K562 (cell line): Measurements from ENCODE around the gene GIGYF2. TPM values are rescaled to one million over a fixed set of nuclear protein-coding genes. Genes with fewer than 3 reads are reported as not detected.

ENCODE experiments used
- ATAC-seq: fragments of 200-7000 bp; cut with Tn5 transposase; 3 replicates; pipeline ENCODE4 v1.9.1; 2020; ENCODE audit warnings: moderate library complexity
- BruUV-seq: library from RNA; stranded (reverse); fragments of 400-500 nt; replicated peaks from 2 replicates; lab custom pipeline; 2021; lab: Mats Ljungman, UMichigan
- CTCF ChIA-PET: fragments of 300-600 bp; formaldehyde crosslinking; extraction: SDS; loops from one replicate; lab custom pipeline; 2021; ENCODE audit warnings: low intra/inter-chr PET ratio; lab: Yijun Ruan, JAX
- POLR2A ChIA-PET: fragments of 300-600, 350-650 bp; sonication (Branson Sonifier 250); formaldehyde crosslinking; extraction: SDS; loops from one replicate; lab custom pipeline; 2021; ENCODE audit warnings: antibody characterized with exemption, inconsistent platforms; lab: Yijun Ruan, JAX
- DNase-seq, 4 experiments: peaks; one replicate each; pipeline versions ENCODE4 v3.0.0 to v3.0.0-alpha.2; 2011 to 2018; ENCODE audit warnings: low spot score in 3 of 4, mixed read lengths in 3 of 4; ENCODE audit errors: extremely low read depth in 1 of 4
- FAIRE-seq: peaks from 2 replicates; lab custom pipeline; 2011; peaks lifted over from hg19 to GRCh38; lab: Jason Lieb, UNC
- H2AFZ ChIP-seq: 2 replicates; pipeline ENCODE4 v1.6.0; 2011; ENCODE audit warnings: low read depth, low read length, control low read depth, inconsistent platforms
- H3K27ac ChIP-seq: fragments of 200-600 bp; 3 replicates; pipeline ENCODE4 v1.8.0; 2011; ENCODE audit warnings: low read depth, mild to moderate bottlenecking, control low read depth, inconsistent platforms, low read length, moderate library complexity, mixed read lengths; ENCODE audit errors: extremely low read depth
- H3K27me3 ChIP-seq, 2 experiments: fragments of 300-600 bp in 1 of 2; 2 replicates in 1 of 2; 3 replicates in 1 of 2; pipeline versions ENCODE4 v1.6.0 to v1.8.0; 2011; ENCODE audit warnings: inconsistent platforms in 2 of 2, low read length in 2 of 2, mild to moderate bottlenecking in 1 of 2, mixed read lengths in 1 of 2, moderate library complexity in 1 of 2; ENCODE audit not compliant: control insufficient read depth in 2 of 2, insufficient read depth in 2 of 2
- H3K36me3 ChIP-seq: fragments of 300-600 bp; 3 replicates; pipeline ENCODE4 v1.8.0; 2011; ENCODE audit warnings: mild to moderate bottlenecking, low read length, inconsistent platforms; ENCODE audit not compliant: control insufficient read depth, insufficient read depth
- H3K4me1 ChIP-seq, 2 experiments: fragments of 200-600 bp in 1 of 2; replicated peaks in 1 of 2; 2 replicates in 1 of 2; 3 replicates in 1 of 2; pipeline versions ENCODE4 v1.5.1 to v1.8.0; 2011; ENCODE audit warnings: inconsistent platforms in 2 of 2, low read length in 2 of 2, mild to moderate bottlenecking in 1 of 2, mixed read lengths in 1 of 2, moderate library complexity in 1 of 2; ENCODE audit not compliant: control insufficient read depth in 2 of 2, insufficient read depth in 2 of 2
- H3K4me2 ChIP-seq: 2 replicates; pipeline ENCODE4 v1.6.1; 2011; ENCODE audit warnings: low read length, control low read depth, inconsistent platforms, mixed read lengths; ENCODE audit not compliant: insufficient read depth
- H3K4me3 ChIP-seq: fragments of 200-600 bp; sonication (generic), shearing (Covaris generic); 2 replicates; pipeline ENCODE4 v1.5.1; 2016; ENCODE audit warnings: control low read depth, inconsistent platforms
- H3K79me2 ChIP-seq: fragments of 200-600 bp; 3 replicates; pipeline ENCODE4 v1.8.0; 2011; ENCODE audit warnings: low read length, inconsistent platforms; ENCODE audit not compliant: control insufficient read depth, insufficient read depth
- H3K9ac ChIP-seq, 2 experiments: 2 replicates each; pipeline versions ENCODE4 v1.6.0 to v1.6.1; 2011; ENCODE audit warnings: low read depth in 2 of 2, low read length in 2 of 2, control low read depth in 1 of 2, inconsistent platforms in 1 of 2, mild to moderate bottlenecking in 1 of 2, mixed read lengths in 1 of 2; ENCODE audit not compliant: insufficient read depth in 1 of 2
- H3K9me1 ChIP-seq: one replicate; pipeline ENCODE4 v1.6.0; 2011; ENCODE audit warnings: inconsistent platforms, mild to moderate bottlenecking, low read length, moderate library complexity; ENCODE audit not compliant: control insufficient read depth, insufficient read depth
- H3K9me3 ChIP-seq: replicated peaks from 2 replicates; pipeline ENCODE4 v1.5.1; 2011; ENCODE audit warnings: low read depth, low read length, inconsistent platforms; ENCODE audit not compliant: control insufficient read depth, insufficient read depth
- H4K20me1 ChIP-seq: replicated peaks from 2 replicates; pipeline ENCODE4 v1.6.1; 2011; ENCODE audit warnings: low read length, inconsistent platforms, mixed read lengths; ENCODE audit not compliant: control insufficient read depth, insufficient read depth
- CBFA2T2 ChIP-seq: fragments of 450-650 bp; conservative IDR thresholded peaks from 2 replicates; pipeline ENCODE4 v1.6.1; 2017; ENCODE audit warnings: mild to moderate bottlenecking
- CHD1 ChIP-seq: fragments of 200-600 bp; sonication (generic); IDR thresholded peaks from one replicate; pipeline ENCODE4 v1.6.1; 2012; ENCODE audit warnings: mild to moderate bottlenecking, moderate library complexity, low read length, inconsistent platforms
- FUS ChIP-seq: fragments of 200-400 bp; formaldehyde crosslinking; optimal IDR thresholded peaks from 2 replicates; pipeline ENCODE3; 2017; ENCODE audit warnings: low read depth, low read length
- ILF3 ChIP-seq: fragments of 450-650 bp; IDR thresholded peaks from 2 replicates; pipeline ENCODE4 v1.6.1; 2018; ENCODE audit warnings: antibody characterized with exemption, mild to moderate bottlenecking, moderate library complexity, borderline replicate concordance
- KDM5B ChIP-seq: fragments of 200-600 bp; sonication (generic); IDR thresholded peaks from 2 replicates; pipeline ENCODE4 v1.6.1; 2012; ENCODE audit warnings: low read depth, mild to moderate bottlenecking, moderate library complexity, low read length, control low read depth, inconsistent platforms; ENCODE audit not compliant: insufficient replicate concordance
- MCM3 ChIP-seq: fragments of 450-650 bp; IDR thresholded peaks from 2 replicates; pipeline ENCODE4 v1.6.1; 2016
- MED1 ChIP-seq: sonication (generic); formaldehyde crosslinking; IDR thresholded peaks from 2 replicates; pipeline ENCODE4 v1.8.1; 2023; ENCODE audit warnings: missing genetic modification reagents, borderline replicate concordance
- NR0B1 ChIP-seq: fragments of 450-650 bp; IDR thresholded peaks from one replicate; pipeline ENCODE4 v1.6.1; 2018; ENCODE audit warnings: mild to moderate bottlenecking, moderate library complexity; ENCODE audit not compliant: partially characterized antibody
- PRMT5 ChIP-seq: sonication (generic); formaldehyde crosslinking; IDR thresholded peaks from 2 replicates; pipeline ENCODE4 v1.5.0; 2020; ENCODE audit warnings: missing genetic modification reagents
- PRPF4 ChIP-seq: fragments of 200-400 bp; formaldehyde crosslinking; IDR thresholded peaks from one replicate; pipeline ENCODE4 v1.6.1; 2017; ENCODE audit warnings: low read length, low read depth, mild to moderate bottlenecking; ENCODE audit not compliant: insufficient read depth, poor library complexity, severe bottlenecking
- SRSF7 ChIP-seq: fragments of 200-400 bp; formaldehyde crosslinking; optimal IDR thresholded peaks from 2 replicates; pipeline ENCODE3; 2017; ENCODE audit warnings: mild to moderate bottlenecking, low read depth, low read length
- SUPT5H ChIP-seq: fragments of 450-650 bp; IDR thresholded peaks from 2 replicates; pipeline ENCODE4 v1.6.1; 2016
- WGBS: fragments of 100-300 bp; shearing (Covaris generic); methylation state at CpG from one replicate; pipeline ENCODE4 v1.1.6; 2016; ENCODE audit warnings: low coverage, mixed read lengths; ENCODE audit not compliant: insufficient coverage; ENCODE audit errors: missing lambda C conversion rate; 5-methylcytosine and 5-hydroxymethylcytosine counted together
- in situ Hi-C: fragments of 300-500 bp; cut with MboI; formaldehyde crosslinking; loops from 4 replicates; pipeline ENCODE4 v1.15.0; 2018; ENCODE audit warnings: inconsistent platforms, mixed read lengths
- intact Hi-C: fragments of 100-400 bp; cut with micrococcal nuclease; formaldehyde crosslinking; loops from 2 replicates; pipeline ENCODE4 v1.14.2; 2022
- polyA plus RNA-seq, 8 experiments: library from polyadenylated mRNA; depleted of rRNA in 4 of 8; stranded (reverse) in 5 of 8; unstranded in 3 of 8; fragments of >200 nt; fragmentation: Nextera tagmentation in 2 of 8; fragmentation: Illumina TruSeq in 1 of 8; extraction: Ambion mirVana in 2 of 8; extraction: Trizol in 1 of 8; gene quantifications; 2 replicates each; pipeline versions ENCODE4 v1.2.1 to v1.2.3, GENCODE V29; 2011 to 2014; ENCODE audit warnings: inconsistent platforms in 1 of 8, missing spikeins in 1 of 8
- total RNA-seq, 7 experiments: library from RNA; depleted of rRNA in 6 of 7; stranded (reverse); fragments of >200 nt in 6 of 7; fragmentation: Illumina TruSeq in 2 of 7; extraction: Trizol in 2 of 7; gene quantifications; 2 replicates each; pipeline versions ENCODE4 v1.2.1 to v1.2.3, GENCODE V29; 2011 to 2021; ENCODE audit warnings: low replicate concordance in 1 of 7
- TF ChIP-seq, protein P1 (sequence below): sonication (generic); formaldehyde crosslinking; IDR thresholded peaks from 2 replicates; pipeline ENCODE4 v1.8.1; 2022; ENCODE audit warnings: missing genetic modification reagents

Gene GIGYF2
- total and polyA plus RNA-seq, 9 of the 15 experiments (the other 6 are each of a cell fraction or from before 2014, with no cell fraction given), result 12.7 to 52.7 (median 34.9) TPM

- Histone ChIP-seq H3K4me1 (peaks cover 2 to 17% of the 10 kb centered on the region in 2 experiments; a peak in 3 of 5 replicates), H3K4me2 (no peak overlapping the region), H3K4me3 (no peak overlapping the region), H3K36me3 (no peaks in the 10 kb centered on the region), H2AFZ (no peak overlapping the region), H3K9me3 (no peaks in the 10 kb centered on the region), H3K9me1 (no peaks in the 10 kb centered on the region), H3K9ac (no peak overlapping the region), H3K27ac (no peak overlapping the region), H3K27me3 (no peaks in the 10 kb centered on the region), H3K79me2 (no peaks in the 10 kb centered on the region), H4K20me1 (no peaks in the 10 kb centered on the region)
- BruUV-seq, result no TSS peak
- ATAC-seq (no peak), FAIRE-seq (no peak), DNase-seq (no peak)
- POLR2A ChIA-PET, result interaction anchor here (0.7 kb wide), 1 partner anchor 958 kb away, joined by 3 read pairs; no protein-coding TSS in a partner anchor
- WGBS, result 73% methylated on average over 10 of the region's 15 CpGs
- intact Hi-C loops, result no loop called here
- CTCF ChIA-PET, result no interaction called here
- TF ChIP-seq CBFA2T2 (no peak), FUS (no peak)
- in situ Hi-C loops, result no loop called here
Observed at GRCh38 chr2:232871418-232871834, 174.3 kb downstream of the GIGYF2 start.

GRCh38 chr2:232871835-232872736, 175.0 kb downstream of the GIGYF2 start:
- Histone ChIP-seq H3K4me2 (no peak overlapping the region), H3K27me3 (no peaks in the 10 kb centered on the region), H2AFZ (no peak overlapping the region), H4K20me1 (no peaks in the 10 kb centered on the region), H3K27ac (no peak overlapping the region), H3K4me3 (no peak overlapping the region), H3K9me1 (no peaks in the 10 kb centered on the region), H3K4me1 (peaks cover 2 to 17% of the 10 kb centered on the region in 2 experiments; a peak in 3 of 5 replicates), H3K79me2 (no peaks in the 10 kb centered on the region), H3K36me3 (no peaks in the 10 kb centered on the region), H3K9me3 (no peaks in the 10 kb centered on the region), H3K9ac (no peak overlapping the region)
- CTCF ChIA-PET, result no interaction called here
- in situ Hi-C loops (no loop called here), intact Hi-C loops (no loop called here)
- BruUV-seq, result no TSS peak
- 78% methylated on average over 7 of the region's 22 CpGs for WGBS
- FAIRE-seq, result no peak
- no peak for ATAC-seq
- POLR2A ChIA-PET, result no interaction called here
- DNase-seq, result no peak
- TF ChIP-seq NR0B1 (no peak), KDM5B (no peak), ILF3 (no peak), SRSF7 (no peak), MED1 (CRISPR knock-in tag) (no peak), MCM3 (no peak), PRMT5 (CRISPR knock-in tag) (no peak), CHD1 (no peak), PRPF4 (no peak), SUPT5H (no peak)
- TF ChIP-seq, protein P1, sequence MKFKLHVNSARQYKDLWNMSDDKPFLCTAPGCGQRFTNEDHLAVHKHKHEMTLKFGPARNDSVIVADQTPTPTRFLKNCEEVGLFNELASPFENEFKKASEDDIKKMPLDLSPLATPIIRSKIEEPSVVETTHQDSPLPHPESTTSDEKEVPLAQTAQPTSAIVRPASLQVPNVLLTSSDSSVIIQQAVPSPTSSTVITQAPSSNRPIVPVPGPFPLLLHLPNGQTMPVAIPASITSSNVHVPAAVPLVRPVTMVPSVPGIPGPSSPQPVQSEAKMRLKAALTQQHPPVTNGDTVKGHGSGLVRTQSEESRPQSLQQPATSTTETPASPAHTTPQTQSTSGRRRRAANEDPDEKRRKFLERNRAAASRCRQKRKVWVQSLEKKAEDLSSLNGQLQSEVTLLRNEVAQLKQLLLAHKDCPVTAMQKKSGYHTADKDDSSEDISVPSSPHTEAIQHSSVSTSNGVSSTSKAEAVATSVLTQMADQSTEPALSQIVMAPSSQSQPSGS (CRISPR knock-in tag), result no peak
